GDM1 (cell line): ENCODE results near the gene TEX51.

Source experiments
- DNase-seq: peaks from one replicate; lab custom pipeline; 2025; lab: John Stamatoyannopoulos, UW

The TEX51 gene

GRCh38 chr2:126898636-126899035, at the start of gene TEX51:
TEX51 (plus strand) TSS chr2:126898890; CDS start chr2:126898919, 29 bp downstream.
- no peak for DNase-seq

DNA sequence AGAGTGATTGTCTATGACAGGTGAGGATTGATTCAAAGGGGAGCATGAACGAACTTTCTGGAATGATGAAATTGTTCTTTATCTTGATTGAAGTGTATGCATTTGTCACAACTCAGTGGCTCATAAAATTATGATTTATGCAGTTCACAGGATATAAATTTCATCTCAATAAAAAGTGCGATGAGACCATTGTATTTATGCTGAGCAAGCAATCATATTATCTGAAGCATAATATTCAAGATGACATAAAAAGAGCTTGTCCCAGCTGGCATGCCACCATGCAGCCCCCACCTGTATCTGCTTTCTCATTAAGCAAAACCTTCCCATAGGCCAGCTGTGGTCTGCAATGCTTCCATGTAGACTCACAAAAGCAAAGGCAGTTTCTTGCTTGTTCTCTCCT, 49.6 kb upstream of the TEX51 start:
- no peak for DNase-seq

- DNase-seq = no peak
These were observed 49.2 kb upstream of the TEX51 start for GRCh38 chr2:126849486-126849885.

- no peak for DNase-seq
These were observed 48.6 kb upstream of the TEX51 start for GRCh38 chr2:126849991-126850535.

- no peak for DNase-seq
These were observed 47.8 kb upstream of the TEX51 start for GRCh38 chr2:126850940-126851339.

GRCh38 chr2:126851756-126852155, 46.9 kb upstream of the TEX51 start:
- DNase-seq = no peak

DNA sequence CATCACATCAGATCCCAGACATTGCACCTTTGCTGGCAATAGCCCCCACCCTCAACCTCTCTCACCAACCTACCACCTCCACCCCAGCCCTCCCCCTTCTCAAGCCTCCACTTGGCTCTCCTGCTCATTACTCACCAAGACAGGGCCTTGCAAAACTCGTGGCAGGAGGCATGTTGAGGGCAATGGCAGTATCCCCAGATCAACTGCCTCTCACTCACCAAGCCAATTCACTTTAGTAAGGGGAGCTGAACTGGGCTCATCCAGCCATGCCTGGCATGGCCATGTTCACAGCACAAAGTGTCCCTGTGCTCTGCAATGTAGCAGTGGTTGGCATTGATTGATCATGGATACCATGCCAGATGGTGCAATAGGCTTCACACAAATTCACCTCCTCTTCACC, 46.3 kb upstream of the TEX51 start:
- DNase-seq = no peak

- DNase-seq = no peak
These were observed 43.1 kb upstream of the TEX51 start for GRCh38 chr2:126855606-126856005.

DNA sequence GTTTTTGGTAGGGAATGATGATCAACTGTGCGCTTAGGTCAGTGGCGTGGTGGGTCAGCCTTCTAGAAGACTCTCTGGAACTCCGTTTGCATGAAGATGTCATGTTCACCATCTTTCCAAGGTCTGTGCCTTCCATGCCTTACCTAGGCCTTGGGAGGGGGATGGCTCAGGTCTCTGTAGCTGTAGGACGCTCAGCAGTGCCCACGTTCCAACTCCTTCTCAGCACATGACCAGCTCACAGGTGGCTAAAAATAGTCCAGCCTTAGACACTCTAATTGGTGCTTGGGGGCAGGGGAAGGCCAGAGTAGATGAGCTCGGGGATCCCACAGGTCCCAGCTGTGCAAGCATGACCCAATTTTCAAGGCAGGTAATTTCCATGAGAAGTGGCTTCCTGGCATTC, 42.3 kb upstream of the TEX51 start:
- no peak for DNase-seq

- DNase-seq = no peak
These were observed 41.2 kb upstream of the TEX51 start for GRCh38 chr2:126857502-126857901.

DNA sequence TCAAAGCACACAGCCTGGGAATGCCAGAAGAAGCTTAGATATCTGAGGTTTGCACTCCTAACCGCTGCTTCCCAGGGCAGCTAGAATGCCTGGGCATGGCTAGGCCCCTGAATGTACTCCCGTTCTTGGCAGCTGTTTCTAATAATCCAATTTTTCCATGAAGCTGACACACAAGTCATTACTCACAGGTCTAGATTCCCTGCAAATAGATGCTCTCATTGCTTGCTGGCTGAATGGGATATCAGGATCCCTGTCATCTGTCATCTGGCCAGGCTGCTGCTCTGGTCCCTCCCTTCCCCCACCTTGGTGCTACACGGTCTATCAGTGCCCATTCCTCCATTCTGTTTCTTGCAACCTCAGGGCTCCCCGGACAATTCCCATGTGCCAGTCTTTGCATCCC, 40.7 kb upstream of the TEX51 start:
- no peak for DNase-seq

- no peak for DNase-seq
These were observed 40.3 kb upstream of the TEX51 start for GRCh38 chr2:126858436-126858835.

DNA sequence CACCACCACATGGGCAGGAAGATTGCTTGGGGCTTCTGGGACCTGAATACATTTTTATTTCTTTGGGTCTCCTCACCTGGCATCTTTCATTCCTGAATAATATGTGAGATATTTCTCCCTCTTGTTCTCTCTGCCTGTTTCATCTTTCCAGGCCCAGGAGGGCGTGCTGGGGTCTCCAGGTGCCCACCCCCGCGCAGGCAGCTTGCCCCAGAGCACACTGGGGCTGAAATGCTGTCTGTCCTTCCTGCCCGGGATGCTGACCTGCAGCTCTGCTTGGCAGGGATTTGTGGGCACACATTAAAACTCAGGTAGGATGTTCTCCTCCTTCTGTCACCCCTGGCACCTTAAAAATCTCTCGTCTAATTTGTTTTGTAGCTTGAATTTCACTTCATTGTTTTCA, 39.7 kb upstream of the TEX51 start:
- no peak for DNase-seq

GRCh38 chr2:126859631-126860030, 39.1 kb upstream of the TEX51 start:
- DNase-seq = no peak

GRCh38 chr2:126860385-126860784, 38.3 kb upstream of the TEX51 start:
- DNase-seq = no peak

DNA sequence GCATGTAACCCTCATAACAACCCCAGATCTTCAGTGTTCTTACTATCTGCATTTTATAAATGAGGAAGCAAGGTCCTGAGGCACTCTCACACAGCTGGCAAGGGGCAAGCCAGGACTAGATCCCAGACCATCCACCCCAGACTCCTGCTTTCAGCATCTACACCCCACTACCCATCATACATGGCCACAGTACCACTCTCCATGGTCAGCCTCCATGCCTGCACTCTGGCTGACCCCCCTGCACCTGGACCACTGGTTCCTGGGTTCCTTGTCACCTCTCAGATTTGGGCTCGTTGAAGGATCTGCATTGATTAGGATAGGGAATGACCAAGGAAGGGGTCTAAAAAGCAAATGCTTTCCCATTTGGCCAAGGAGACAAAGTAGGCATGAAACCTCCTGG, 36.0 kb upstream of the TEX51 start:
- no peak for DNase-seq

DNA sequence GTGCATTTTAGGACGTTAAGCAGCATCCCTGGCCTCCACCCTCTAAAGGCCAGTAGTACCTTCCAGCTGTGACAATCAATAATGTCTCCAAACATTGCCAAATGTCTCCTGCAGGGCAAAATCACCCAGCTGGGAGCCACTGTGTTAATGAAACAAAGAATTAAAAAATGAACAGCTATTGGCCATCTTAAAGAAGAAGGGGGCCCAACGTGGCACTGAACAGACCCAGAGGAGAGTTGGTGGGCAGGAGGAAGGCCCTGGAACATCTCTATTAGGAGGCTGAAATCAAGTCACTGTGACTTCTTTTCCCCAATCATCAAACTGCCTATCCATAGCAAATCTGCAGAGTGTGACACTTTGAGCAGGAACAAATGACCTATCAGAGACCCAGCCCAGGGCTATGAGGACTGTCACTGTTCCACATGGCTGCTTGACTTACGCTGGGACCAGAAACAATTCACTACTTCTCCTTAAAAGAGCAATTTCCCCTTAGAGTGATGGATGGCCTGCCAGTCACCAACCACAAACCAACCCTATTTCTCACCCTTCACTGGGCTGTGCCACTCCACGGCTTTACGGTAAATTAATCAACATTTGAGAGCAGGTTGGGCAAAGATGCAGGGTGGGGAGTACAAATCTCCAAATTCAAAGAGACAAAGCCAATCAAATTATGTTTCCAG, 35.2 kb upstream of the TEX51 start:
- DNase-seq = peak; percentile 70

DNA sequence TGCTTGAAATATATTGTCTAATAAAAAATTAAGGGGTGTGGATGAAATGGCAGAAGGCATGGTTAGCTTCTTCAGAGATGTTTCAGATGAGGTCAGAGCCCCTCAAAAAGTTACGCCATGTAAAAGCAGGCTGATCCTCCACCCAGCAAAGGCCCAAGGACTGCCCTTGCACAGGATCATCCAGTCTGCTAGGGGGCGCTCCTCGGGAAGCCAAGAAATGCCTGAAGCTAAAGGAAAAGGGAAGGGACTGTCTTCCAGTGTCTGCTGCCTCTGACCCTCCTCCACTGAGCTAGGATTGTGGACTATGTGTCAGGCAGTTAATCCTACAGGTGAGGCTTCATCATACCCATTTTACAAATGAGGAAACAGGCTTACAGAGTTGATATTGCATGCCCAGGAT, 33.8 kb upstream of the TEX51 start:
- DNase-seq = no peak

GRCh38 chr2:126866451-126866850, 32.2 kb upstream of the TEX51 start:
- DNase-seq = no peak

GRCh38 chr2:126874961-126875360, 23.7 kb upstream of the TEX51 start:
- DNase-seq = no peak

GRCh38 chr2:126876631-126877030, 22.1 kb upstream of the TEX51 start:
- DNase-seq = no peak

GRCh38 chr2:126877041-126877440, 21.6 kb upstream of the TEX51 start:
- no peak for DNase-seq

DNA sequence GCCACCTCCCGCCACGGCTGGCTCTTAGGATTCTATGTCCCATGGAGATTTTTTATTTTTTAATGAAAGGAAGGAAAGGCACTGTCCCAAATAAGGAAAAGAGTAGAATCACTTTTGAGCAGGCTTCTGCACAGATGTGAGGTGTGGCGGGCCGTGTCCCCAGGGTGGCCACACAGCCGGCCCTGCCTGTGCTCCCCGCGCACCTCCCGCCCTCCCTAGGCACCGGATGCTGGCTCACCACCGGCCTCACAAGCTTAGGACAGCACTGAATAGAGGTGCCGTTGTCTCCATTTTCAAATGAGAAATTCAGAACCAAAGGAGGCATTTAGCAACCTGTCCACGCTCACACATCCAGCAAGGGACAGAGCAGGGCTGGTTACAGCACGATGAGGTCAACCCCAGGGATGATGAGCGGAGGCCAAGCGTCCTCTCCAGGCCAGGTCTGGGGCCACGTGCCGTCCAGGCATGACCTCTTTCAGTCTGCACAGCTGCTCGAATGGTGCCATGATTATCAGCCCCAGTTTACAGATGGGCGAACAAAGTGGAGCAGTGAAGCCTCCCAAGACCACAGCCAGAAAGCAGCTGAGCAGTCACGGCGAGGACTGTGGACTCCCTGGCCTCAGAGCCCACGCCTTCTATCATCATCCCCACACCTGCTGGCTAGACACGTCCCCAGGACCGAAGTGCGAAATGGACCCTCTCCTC, 20.7 kb upstream of the TEX51 start:
- DNase-seq = no peak

DNA sequence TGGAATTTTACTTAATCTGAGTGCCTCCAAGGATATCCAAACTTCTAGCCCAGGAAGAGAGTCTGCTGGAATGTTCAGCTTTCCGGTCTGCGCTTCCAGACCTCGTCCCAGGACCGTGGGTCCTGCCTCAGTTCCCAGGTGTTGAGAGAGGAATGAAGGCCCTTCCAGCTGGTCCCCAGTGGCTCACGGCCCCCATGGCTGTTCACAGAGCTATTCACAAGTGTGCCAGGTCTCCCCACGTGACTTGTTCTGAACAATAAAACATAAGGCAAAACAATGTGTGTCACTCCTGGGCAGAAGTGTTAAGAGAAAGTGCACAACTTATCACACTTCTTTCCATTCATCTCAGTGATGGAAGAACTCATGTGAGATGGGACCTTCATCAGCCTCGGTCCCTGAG, 20.1 kb upstream of the TEX51 start:
- no peak for DNase-seq
